Articular chondrocyte of knee joint (primary cell): ENCODE results near the gene B3GALT6. TPM values are rescaled to one million over a fixed set of nuclear protein-coding genes. Genes with fewer than 3 reads are reported as not detected.

Experiments
- total RNA-seq: library from RNA; depleted of rRNA; stranded (reverse); fragments of >200 nt; gene quantifications from 2 replicates; pipeline ENCODE4 v1.2.3, GENCODE V29; 2012

Gene B3GALT6
- 16.3 and 18.9 TPM in 2 replicates for total RNA-seq

DNA sequence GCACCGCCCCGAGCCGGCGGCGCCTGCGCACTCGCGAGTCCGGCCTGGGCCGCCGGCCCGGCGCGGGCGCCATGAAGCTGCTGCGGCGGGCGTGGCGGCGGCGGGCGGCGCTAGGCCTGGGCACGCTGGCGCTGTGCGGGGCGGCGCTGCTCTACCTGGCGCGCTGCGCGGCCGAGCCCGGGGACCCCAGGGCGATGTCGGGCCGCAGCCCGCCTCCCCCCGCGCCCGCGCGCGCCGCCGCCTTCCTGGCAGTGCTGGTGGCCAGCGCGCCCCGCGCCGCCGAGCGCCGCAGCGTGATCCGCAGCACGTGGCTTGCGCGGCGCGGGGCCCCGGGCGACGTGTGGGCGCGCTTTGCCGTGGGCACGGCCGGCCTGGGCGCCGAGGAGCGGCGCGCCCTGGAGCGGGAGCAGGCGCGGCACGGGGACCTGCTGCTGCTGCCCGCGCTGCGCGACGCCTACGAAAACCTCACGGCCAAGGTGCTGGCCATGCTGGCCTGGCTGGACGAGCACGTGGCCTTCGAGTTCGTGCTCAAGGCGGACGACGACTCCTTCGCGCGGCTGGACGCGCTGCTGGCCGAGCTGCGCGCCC lies at the start of gene B3GALT6:
TSS of gene B3GALT6 (plus strand) at position 30 of the 588 bp plus-strand sequence. CDS start at position 72, 42 bp downstream.

GRCh38 chr1:1206376-1206965 lies 25.6 kb upstream of the B3GALT6 start, which contains the start of gene TNFRSF18:
TNFRSF18 (minus strand) TSS chr1:1206592; CDS start chr1:1206571, 21 bp downstream.

DNA sequence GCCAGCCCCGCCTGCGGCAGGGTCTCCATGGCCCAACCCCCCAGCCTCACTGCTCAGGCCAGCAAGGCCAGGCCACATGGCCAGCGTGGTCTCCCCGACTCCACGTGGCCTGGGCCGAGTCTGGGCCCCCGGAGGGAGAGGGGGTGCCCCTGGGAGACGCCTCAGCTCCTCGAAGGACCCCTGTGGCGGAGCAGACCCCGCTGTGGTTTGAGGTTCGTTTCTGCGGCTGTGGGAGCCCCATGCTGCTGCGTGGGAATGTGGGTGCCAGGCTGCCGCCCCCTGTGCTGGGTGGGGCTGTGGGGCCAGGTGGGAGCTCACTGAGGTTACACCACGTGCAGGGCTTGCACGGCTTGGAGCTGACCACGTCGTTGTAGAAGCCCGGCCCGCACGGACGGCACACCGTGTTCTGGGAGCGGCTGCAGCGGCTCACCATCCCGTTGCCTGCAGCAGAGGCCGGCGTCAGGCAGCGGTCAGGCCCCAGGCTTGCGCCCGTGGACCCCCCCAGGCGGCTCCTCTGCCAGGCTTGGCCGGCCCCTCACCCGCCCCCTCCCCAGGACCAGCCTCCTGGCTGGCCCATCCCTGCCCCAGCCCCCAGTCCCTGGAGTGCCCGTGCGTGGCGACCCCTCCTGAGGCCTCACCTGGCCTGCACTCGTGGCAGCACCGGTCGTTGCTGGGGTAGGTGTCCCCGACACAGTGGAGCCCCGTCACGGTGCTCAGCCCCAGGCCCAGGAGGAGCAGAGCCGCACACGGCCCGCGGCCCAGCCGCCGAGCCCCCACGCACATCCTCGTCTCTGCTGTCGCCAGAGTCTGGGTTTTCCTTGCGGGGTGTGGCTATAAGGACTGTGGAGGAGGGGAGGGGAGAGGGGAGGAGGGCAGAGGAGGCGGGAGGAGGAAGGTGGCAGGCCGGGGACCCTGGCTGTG lies 18.4 kb upstream of the B3GALT6 start, which contains the start of gene TNFRSF4:
TSS of gene TNFRSF4 (minus strand) at position 809 of the 921 bp plus-strand sequence. CDS start at position 783, 26 bp downstream.

DNA sequence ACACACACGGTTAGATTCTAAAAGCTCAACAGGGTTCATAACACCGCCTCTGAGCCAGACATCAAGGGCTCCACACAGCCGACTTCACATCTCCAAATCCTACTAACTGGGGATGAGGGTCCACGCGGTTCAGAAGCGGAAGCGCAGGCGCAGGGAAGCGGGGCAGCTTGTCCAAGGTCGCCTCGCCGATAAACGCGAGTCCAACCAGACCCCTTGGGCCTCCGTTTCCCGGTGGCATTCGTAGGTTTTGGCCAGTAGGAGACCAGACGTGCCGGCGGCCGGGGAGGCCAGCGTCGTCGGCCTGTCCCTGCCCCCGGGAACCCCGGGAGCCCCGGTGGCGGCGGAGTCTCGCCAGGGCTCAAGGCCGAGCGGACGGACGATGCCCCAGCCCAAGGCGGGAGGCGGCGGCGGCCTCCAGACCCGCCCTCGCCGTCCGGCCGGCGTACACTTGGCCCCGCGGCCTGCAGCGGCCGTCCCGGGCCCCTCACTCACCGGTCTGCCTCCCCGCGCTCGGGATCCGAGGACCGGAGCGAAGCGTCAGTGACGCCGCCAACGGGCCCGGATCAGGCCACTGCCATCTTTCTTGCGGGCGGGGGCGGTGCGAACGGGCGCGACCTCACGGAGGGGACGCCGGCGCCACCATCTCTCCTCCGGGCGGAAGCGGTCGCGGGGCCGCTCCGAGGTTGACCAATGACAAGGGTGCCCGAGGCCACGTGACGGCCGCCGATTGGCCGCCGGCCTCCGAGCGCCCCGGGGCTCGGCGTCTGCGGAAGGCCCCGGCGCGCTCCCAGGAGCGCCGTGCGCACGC lies 433 bp upstream of the B3GALT6 start, which contains the start of gene SDF4:
TSS of gene SDF4 (minus strand) at position 602 of the 808 bp plus-strand sequence. CDS start 3,229 bp downstream, outside the sequence.

DNA sequence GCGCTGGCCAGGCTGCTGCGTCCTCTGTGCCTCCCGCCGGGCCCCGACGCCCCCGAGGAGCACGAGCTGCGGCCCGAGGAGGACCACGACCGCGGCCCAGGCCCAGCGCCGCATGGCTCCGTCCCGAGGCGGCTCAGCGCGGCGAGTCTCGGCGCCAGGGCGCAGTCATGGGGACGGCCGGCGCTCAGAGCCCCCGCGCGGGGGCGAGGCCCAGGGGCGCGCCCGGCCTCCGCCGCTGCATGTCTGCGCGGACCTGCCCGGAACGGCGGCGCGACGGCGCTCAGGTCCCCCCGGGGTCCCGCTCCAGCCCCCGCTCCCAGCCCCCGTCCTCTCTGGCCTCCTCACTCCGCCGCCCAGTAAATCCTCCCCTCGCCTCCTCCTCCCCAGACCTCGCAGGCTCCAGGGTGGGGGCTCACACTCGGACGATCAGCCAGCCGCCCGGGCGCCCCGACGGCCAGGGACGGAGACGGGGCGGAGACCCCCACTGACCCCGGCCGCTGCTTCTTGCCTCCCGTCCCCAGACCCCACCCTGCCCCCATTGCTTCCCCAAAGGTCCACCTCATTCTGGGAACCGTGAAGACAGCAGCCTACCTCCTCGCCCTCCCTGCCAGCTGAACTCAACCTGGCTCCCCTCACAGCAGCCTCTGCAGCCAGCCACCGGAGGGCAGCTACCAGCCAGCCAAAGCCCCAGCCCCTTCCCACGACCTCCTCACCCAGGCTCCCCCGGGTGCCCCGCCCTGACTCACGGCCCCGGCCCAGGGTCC lies 14.7 kb downstream of the B3GALT6 start, which contains the start of gene C1QTNF12:
TSS of gene C1QTNF12 (minus strand) at position 146 of the 764 bp plus-strand sequence. CDS start at position 114, 32 bp downstream.

GRCh38 chr1:1273512-1274298 lies 41.7 kb downstream of the B3GALT6 start, which contains the start of gene UBE2J2:
UBE2J2 (minus strand) TSS chr1:1273854; CDS start chr1:1267992, 5,862 bp downstream.

Other genes starting within 250 kb of the B3GALT6 start
- gene HES4, start 232.1 kb upstream of the B3GALT6 start, total RNA-seq: 0.91 and 4.0 TPM in 2 replicates
- gene ISG15, start 218.7 kb upstream of the B3GALT6 start, total RNA-seq: 22.7 and 38.0 TPM in 2 replicates
- 19.3 and 22.5 TPM in 2 replicates for gene AGRN, start 212.1 kb upstream of the B3GALT6 start, total RNA-seq
- gene RNF223, start 157.9 kb upstream of the B3GALT6 start, total RNA-seq: not detected in 2 replicates
- gene C1orf159, start 116.1 kb upstream of the B3GALT6 start, total RNA-seq: 4.8 and 5.2 TPM in 2 replicates
- gene TTLL10, start 58.4 kb upstream of the B3GALT6 start, total RNA-seq: not detected in 2 replicates
- gene TNFRSF18, start 25.6 kb upstream of the B3GALT6 start, total RNA-seq: 0.32 and 0.39 TPM in 2 replicates
- gene TNFRSF4, start 18.1 kb upstream of the B3GALT6 start, total RNA-seq: 0.13 TPM in 1 of 2 replicates, not detected in the other
- gene SDF4, start 236 bp upstream of the B3GALT6 start, total RNA-seq: 121 and 122 TPM in 2 replicates
- gene C1QTNF12, start 14.5 kb downstream of the B3GALT6 start, total RNA-seq: 0.43 and 0.65 TPM in 2 replicates
- 26.9 and 30.3 TPM in 2 replicates for gene UBE2J2, start 41.6 kb downstream of the B3GALT6 start, total RNA-seq
- gene SCNN1D, start 48.2 kb downstream of the B3GALT6 start, total RNA-seq: 0.76 and 0.78 TPM in 2 replicates
- gene ACAP3, start 75.7 kb downstream of the B3GALT6 start, total RNA-seq: 19.2 and 24.7 TPM in 2 replicates
- gene PUSL1, start 76.4 kb downstream of the B3GALT6 start, total RNA-seq: 16.2 and 22.7 TPM in 2 replicates
- gene INTS11, start 92.4 kb downstream of the B3GALT6 start, total RNA-seq: 43.3 and 46.8 TPM in 2 replicates
- gene CPTP, start 92.6 kb downstream of the B3GALT6 start, total RNA-seq: 10.3 and 12.6 TPM in 2 replicates
- under 0.01 and 0.22 TPM in 2 replicates for gene TAS1R3, start 99.0 kb downstream of the B3GALT6 start, total RNA-seq
- gene DVL1, start 117.2 kb downstream of the B3GALT6 start, total RNA-seq: 30.4 and 31.7 TPM in 2 replicates
- gene MXRA8, start 126.3 kb downstream of the B3GALT6 start, total RNA-seq: 507 and 540 TPM in 2 replicates
- gene AURKAIP1, start 143.0 kb downstream of the B3GALT6 start, total RNA-seq: 60.2 and 63.8 TPM in 2 replicates
- 111 and 123 TPM in 2 replicates for gene CCNL2, start 167.1 kb downstream of the B3GALT6 start, total RNA-seq
- 96.8 and 105 TPM in 2 replicates for gene MRPL20, start 175.1 kb downstream of the B3GALT6 start, total RNA-seq
- 1.7 and 2.9 TPM in 2 replicates for gene ANKRD65, start 189.0 kb downstream of the B3GALT6 start, total RNA-seq
- 2.6 and 4.1 TPM in 2 replicates for gene VWA1, start 203.5 kb downstream of the B3GALT6 start, total RNA-seq
- under 0.01 and 0.13 TPM in 2 replicates for gene ATAD3C, start 217.5 kb downstream of the B3GALT6 start, total RNA-seq
- 5.4 and 8.6 TPM in 2 replicates for gene ATAD3B, start 239.5 kb downstream of the B3GALT6 start, total RNA-seq